Chondrocyte (in vitro differentiated cells): ENCODE measurements around the gene C19orf47. TPM values are rescaled to one million over a fixed set of nuclear protein-coding genes. Genes with fewer than 3 reads are reported as not detected.
"Not testable (repeated sequence)": the region's sequence is repeated elsewhere in the genome, so short reads cannot be mapped to it uniquely, and the experiment has no call there.

ENCODE experiments used
- DNase-seq: peaks from one replicate; pipeline ENCODE4 v3.0.0; 2021; ENCODE audit warnings: mixed read lengths, low spot score
- H3K27ac Mint-ChIP-seq: one replicate; pipeline ENCODE4 v1.8.0; 2021; ENCODE audit warnings: mild to moderate bottlenecking, moderate library complexity, mixed read lengths; ENCODE audit not compliant: unreplicated experiment
- H3K27me3 Mint-ChIP-seq: 2 replicates; pipeline ENCODE4 v1.8.0; 2021; ENCODE audit warnings: low read depth, mixed read lengths
- H3K36me3 Mint-ChIP-seq: 2 replicates; pipeline ENCODE4 v1.8.0; 2021; ENCODE audit warnings: low read depth, mixed read lengths
- H3K4me1 Mint-ChIP-seq: 2 replicates; pipeline ENCODE4 v1.8.0; 2021; ENCODE audit warnings: low read depth, mild to moderate bottlenecking, mixed read lengths
- H3K4me3 Mint-ChIP-seq: one replicate; pipeline ENCODE4 v1.8.0; 2021; ENCODE audit warnings: mild to moderate bottlenecking, moderate library complexity, mixed read lengths; ENCODE audit not compliant: unreplicated experiment
- H3K9me3 Mint-ChIP-seq: 2 replicates; pipeline ENCODE4 v1.8.0; 2021; ENCODE audit warnings: low read depth, mixed read lengths
- total RNA-seq: library from RNA; stranded (reverse); gene quantifications from 3 replicates; pipeline ENCODE4 v1.2.1, GENCODE V29; 2021
- TF ChIP-seq, protein P1 (sequence below): fragments of 200-600 bp; sonication (generic); IDR thresholded peaks from 2 replicates; pipeline ENCODE4 v1.5.0; 2021; ENCODE audit warnings: antibody characterized with exemption, mild to moderate bottlenecking, moderate library complexity

The C19orf47 gene
- total RNA-seq, 1 donor from 2014 or later: 21.5 TPM

DNA sequence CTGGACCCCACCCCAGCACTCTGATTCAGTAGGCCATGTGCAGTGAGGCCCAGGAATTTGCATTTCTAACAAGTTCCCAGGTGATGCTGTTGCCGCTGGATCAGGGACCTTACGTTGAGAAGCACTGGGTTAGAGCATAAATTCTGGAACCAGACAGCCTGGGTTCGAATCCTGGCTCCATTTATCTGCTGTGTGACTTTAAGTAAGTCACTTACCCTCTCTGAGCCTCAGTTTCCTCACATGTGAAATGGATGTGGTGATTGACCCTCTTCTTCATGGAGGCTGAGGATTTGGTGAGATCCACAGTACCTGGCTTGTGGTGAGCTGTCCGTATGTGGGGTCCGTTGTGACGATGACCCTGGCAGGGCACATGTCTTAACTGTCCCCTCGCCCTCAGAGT lies 25.9 kb upstream of the C19orf47 start:
- TF ChIP-seq, protein P1, sequence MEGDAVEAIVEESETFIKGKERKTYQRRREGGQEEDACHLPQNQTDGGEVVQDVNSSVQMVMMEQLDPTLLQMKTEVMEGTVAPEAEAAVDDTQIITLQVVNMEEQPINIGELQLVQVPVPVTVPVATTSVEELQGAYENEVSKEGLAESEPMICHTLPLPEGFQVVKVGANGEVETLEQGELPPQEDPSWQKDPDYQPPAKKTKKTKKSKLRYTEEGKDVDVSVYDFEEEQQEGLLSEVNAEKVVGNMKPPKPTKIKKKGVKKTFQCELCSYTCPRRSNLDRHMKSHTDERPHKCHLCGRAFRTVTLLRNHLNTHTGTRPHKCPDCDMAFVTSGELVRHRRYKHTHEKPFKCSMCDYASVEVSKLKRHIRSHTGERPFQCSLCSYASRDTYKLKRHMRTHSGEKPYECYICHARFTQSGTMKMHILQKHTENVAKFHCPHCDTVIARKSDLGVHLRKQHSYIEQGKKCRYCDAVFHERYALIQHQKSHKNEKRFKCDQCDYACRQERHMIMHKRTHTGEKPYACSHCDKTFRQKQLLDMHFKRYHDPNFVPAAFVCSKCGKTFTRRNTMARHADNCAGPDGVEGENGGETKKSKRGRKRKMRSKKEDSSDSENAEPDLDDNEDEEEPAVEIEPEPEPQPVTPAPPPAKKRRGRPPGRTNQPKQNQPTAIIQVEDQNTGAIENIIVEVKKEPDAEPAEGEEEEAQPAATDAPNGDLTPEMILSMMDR: no peak
- H3K27ac Mint-ChIP-seq: no peak overlapping the region
- H3K4me1 Mint-ChIP-seq: peaks cover 3% of the 10 kb centered on the region
- H3K4me3 Mint-ChIP-seq: no peak overlapping the region
- no peaks in the 10 kb centered on the region for H3K9me3 Mint-ChIP-seq
- H3K27me3 Mint-ChIP-seq: no peaks in the 10 kb centered on the region
- no peak for DNase-seq
- peaks cover 28% of the 10 kb centered on the region for H3K36me3 Mint-ChIP-seq

DNA sequence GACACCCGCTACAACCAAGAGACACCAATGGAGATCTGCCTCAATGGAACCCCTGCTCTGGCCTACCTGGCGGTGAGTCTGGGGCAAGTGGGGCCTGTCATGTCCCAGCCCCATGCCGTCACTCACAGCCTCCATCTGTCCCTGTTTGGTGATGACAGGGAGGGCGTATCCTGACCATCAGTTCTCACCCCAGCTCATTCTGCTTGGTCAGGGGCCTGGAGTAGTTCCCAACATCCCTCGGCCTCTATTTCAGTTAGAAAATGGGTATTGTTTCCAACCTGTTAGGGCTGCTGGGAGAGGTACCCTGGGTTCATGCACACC lies 23.6 kb upstream of the C19orf47 start:
- Mint-ChIP-seq H3K9me3 (no peaks in the 10 kb centered on the region), H3K27ac (no peak overlapping the region), H3K4me1 (peaks cover 7% of the 10 kb centered on the region), H3K27me3 (no peaks in the 10 kb centered on the region), H3K4me3 (no peak overlapping the region), H3K36me3 (peaks cover 28% of the 10 kb centered on the region)
- DNase-seq: no peak
- TF ChIP-seq, protein P1: no peak

DNA sequence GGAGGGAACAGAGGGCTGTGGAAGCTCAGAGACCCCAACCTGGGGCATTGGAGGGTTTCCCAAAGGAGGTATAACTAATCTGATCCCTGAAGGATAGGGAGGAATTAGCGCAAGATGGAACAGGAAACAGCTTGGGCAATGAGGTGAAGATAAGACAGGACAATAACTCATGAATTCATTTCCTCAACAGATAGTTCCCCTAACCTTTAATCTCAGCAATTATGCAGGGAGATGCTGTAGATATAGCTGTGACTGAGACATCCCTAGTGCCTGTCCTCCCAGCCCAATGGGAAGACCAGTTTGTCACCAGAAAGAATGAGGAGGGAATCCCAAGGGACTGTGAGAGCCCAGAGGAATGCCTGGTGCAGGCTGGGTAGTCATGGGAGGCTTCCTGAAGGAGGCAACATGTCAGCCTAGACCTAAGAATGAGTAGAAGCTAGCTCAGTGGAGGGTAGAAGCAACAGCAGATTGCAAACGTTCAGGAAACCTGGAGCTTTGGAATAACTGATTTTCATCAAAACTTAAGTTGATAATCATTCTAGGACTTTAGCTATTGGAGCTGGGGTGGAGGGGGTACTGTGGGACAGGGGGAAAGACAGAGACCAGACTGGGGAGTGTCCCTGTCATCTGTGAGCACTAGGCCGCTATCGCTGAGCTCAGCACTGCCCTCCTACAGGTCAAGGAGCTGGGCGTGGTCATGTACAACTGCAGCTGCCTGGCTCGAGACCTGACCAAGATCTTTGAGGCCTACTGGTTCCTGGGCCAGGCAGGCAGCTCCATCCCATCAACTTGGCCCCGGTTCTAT lies 23.0 kb upstream of the C19orf47 start:
- Mint-ChIP-seq H3K4me1 (peaks cover 11% of the 10 kb centered on the region), H3K27ac (no peak overlapping the region), H3K4me3 (no peak overlapping the region), H3K9me3 (no peaks in the 10 kb centered on the region), H3K27me3 (no peaks in the 10 kb centered on the region), H3K36me3 (peaks cover 28% of the 10 kb centered on the region)
- no peak for DNase-seq
- TF ChIP-seq, protein P1: no peak

DNA sequence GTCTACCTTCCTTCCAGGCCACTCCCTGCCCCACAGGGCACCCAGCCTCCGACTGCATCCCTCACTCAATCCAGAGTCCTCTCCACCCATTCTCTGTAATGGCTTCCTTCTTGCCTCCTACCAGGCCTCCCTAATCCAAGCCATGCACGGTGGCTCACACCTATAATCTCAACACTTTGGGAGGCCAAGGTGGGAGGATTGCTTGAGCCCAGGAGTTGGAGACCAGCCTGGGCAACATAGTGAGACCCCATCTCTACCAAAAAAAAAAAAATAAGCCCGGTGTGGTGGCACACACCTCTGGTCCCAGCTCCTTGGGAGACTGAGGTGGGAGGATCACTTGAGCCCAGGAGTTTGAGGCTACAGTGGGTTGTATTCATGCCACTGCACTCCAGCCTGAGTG lies 22.1 kb upstream of the C19orf47 start:
- H3K9me3 Mint-ChIP-seq, DNase-seq, H3K4me3 Mint-ChIP-seq, H3K27me3 Mint-ChIP-seq, H3K27ac Mint-ChIP-seq: not testable (repeated sequence)
- H3K36me3 Mint-ChIP-seq: peaks cover 28% of the 10 kb centered on the region
- peaks cover 18% of the 10 kb centered on the region for H3K4me1 Mint-ChIP-seq

DNA sequence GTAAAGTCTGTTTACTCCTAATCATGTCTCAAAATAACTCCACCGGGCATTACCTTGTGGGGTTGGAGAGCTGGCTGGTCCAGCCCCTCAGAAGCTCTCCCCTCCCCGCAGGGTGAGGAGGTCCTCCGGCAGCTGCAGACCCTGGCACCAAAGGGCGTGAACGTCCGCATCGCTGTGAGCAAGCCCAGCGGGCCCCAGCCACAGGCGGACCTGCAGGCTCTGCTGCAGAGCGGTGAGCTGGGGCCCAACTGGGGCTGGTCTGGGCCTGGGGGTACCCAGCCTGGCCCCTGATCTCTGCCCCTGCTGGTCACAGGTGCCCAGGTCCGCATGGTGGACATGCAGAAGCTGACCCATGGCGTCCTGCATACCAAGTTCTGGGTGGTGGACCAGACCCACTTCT lies 21.6 kb upstream of the C19orf47 start:
- TF ChIP-seq, protein P1: no peak
- Mint-ChIP-seq H3K4me1 (peaks cover 22% of the 10 kb centered on the region), H3K4me3 (no peak overlapping the region), H3K27me3 (no peaks in the 10 kb centered on the region), H3K27ac (no peak overlapping the region), H3K9me3 (no peaks in the 10 kb centered on the region), H3K36me3 (peaks cover 25% of the 10 kb centered on the region)
- no peak for DNase-seq
